Hepatocyte (in vitro differentiated cells): ENCODE data around the gene NDUFB2. TPM values are rescaled to one million over a fixed set of nuclear protein-coding genes. Genes with fewer than 3 reads are reported as not detected.

ENCODE experiments used
- DNase-seq: peaks from one replicate; pipeline ENCODE4 v3.0.0-alpha.2; 2016; ENCODE audit warnings: low spot score
- H2AFZ ChIP-seq: fragments of 200-600 bp; sonication (generic); 2 replicates; pipeline ENCODE4 v1.6.0; 2016; ENCODE audit warnings: antibody characterized with exemption, mild to moderate bottlenecking
- H3K27ac ChIP-seq: fragments of 200-600 bp; sonication (generic); 2 replicates; pipeline ENCODE4 v1.5.1; 2016; ENCODE audit warnings: mild to moderate bottlenecking
- H3K27me3 ChIP-seq: fragments of 200-600 bp; sonication (generic); 2 replicates; pipeline ENCODE4 v1.6.1; 2016
- H3K36me3 ChIP-seq: fragments of 200-600 bp; sonication (generic); replicated peaks from 2 replicates; pipeline ENCODE4 v1.5.1; 2016; ENCODE audit warnings: low read depth; ENCODE audit not compliant: insufficient read depth
- H3K4me1 ChIP-seq: fragments of 200-600 bp; sonication (generic); 2 replicates; pipeline ENCODE4 v1.5.1; 2016; ENCODE audit warnings: mild to moderate bottlenecking, moderate library complexity; ENCODE audit not compliant: insufficient read depth
- H3K4me2 ChIP-seq: fragments of 200-600 bp; sonication (generic); 2 replicates; pipeline ENCODE4 v1.6.0; 2016
- H3K4me3 ChIP-seq: fragments of 200-600 bp; sonication (generic); 2 replicates; pipeline ENCODE4 v1.5.1; 2016; ENCODE audit warnings: mild to moderate bottlenecking
- H3K79me2 ChIP-seq: fragments of 200-600 bp; sonication (generic); 2 replicates; pipeline ENCODE4 v1.6.0; 2017; ENCODE audit warnings: mild to moderate bottlenecking
- H3K9me2 ChIP-seq: fragments of 200-600 bp; sonication (generic); replicated peaks from 2 replicates; pipeline ENCODE4 v1.6.0; 2017; ENCODE audit warnings: mild to moderate bottlenecking; ENCODE audit not compliant: insufficient read depth
- H3K9me3 ChIP-seq: fragments of 200-600 bp; sonication (generic); 2 replicates; pipeline ENCODE4 v1.5.1; 2016; ENCODE audit warnings: low read depth, mild to moderate bottlenecking
- H4K20me1 ChIP-seq: fragments of 200-600 bp; sonication (generic); 2 replicates; pipeline ENCODE4 v1.6.0; 2016; ENCODE audit warnings: mild to moderate bottlenecking; ENCODE audit not compliant: insufficient read depth, poor library complexity, severe bottlenecking
- CTCF ChIP-seq: fragments of 200-600 bp; sonication (generic); IDR thresholded peaks from 2 replicates; pipeline ENCODE4 v1.5.1; 2016; ENCODE audit warnings: antibody characterized with exemption, mild to moderate bottlenecking; ENCODE audit not compliant: poor library complexity
- EZH2 ChIP-seq: fragments of 200-600 bp; sonication (generic); IDR thresholded peaks from 2 replicates; pipeline ENCODE4 v1.6.1; 2016; ENCODE audit warnings: antibody characterized with exemption, mild to moderate bottlenecking, borderline replicate concordance
- EZH2phosphoT487 ChIP-seq: fragments of 200-600 bp; sonication (generic); IDR thresholded peaks from one replicate; pipeline ENCODE4 v1.6.1; 2018; ENCODE audit warnings: antibody characterized with exemption, mild to moderate bottlenecking, low read depth, moderate library complexity; ENCODE audit not compliant: unreplicated experiment, severe bottlenecking
- WGBS: methylation state at CpG from one replicate; pipeline ENCODE4 v1.1.6; 2016; ENCODE audit warnings: low lambda C conversion rate; ENCODE audit errors: missing lambda C conversion rate; 5-methylcytosine and 5-hydroxymethylcytosine counted together
- polyA plus RNA-seq: library from polyadenylated mRNA; unstranded; fragments of >200 nt; fragmentation: Nextera tagmentation; extraction: Ambion mirVana; gene quantifications from 2 replicates; pipeline ENCODE4 v1.2.1, GENCODE V29; 2016
- total RNA-seq: library from RNA; depleted of rRNA; stranded (reverse); fragments of >200 nt; gene quantifications from 2 replicates; pipeline ENCODE4 v1.2.3, GENCODE V29; 2014

NDUFB2 gene
- total and polyA plus RNA-seq, 2 experiments from 2014 or later: 372 to 379 TPM

- no peak for TF ChIP-seq CTCF
- TF ChIP-seq EZH2phosphoT487: no peak
Measured at GRCh38 chr7:140697447-140698143, 1.1 kb downstream of the NDUFB2 start.

GRCh38 chr7:140698477-140698876, 2.0 kb downstream of the NDUFB2 start:
- H3K4me2 ChIP-seq: peak overlapping the region; percentile 94
- no peaks in the 10 kb centered on the region for H3K36me3 ChIP-seq
- H3K27ac ChIP-seq: no peak overlapping the region
- H3K4me3 ChIP-seq: no peak overlapping the region
- peaks cover 16% of the 10 kb centered on the region for H4K20me1 ChIP-seq
- peaks cover 16% of the 10 kb centered on the region for H3K4me1 ChIP-seq
- H2AFZ ChIP-seq: no peak overlapping the region
- H3K9me3 ChIP-seq: no peaks in the 10 kb centered on the region
- H3K9me2 ChIP-seq: no peaks in the 10 kb centered on the region
- DNase-seq: no peak
- 94% methylated on average over 8 of the region's 8 CpGs for WGBS
- H3K79me2 ChIP-seq: peaks cover 62% of the 10 kb centered on the region
- H3K27me3 ChIP-seq: no peaks in the 10 kb centered on the region
- TF ChIP-seq CTCF: no peak

More at GRCh38 chr7:140697447-140698143, 1.1 kb downstream of the NDUFB2 start:
- WGBS: 28% methylated on average over 24 of the region's 24 CpGs
- Histone ChIP-seq H3K79me2 (peaks cover 53% of the 10 kb centered on the region), H3K9me3 (no peaks in the 10 kb centered on the region), H3K9me2 (no peaks in the 10 kb centered on the region), H3K4me1 (peaks cover 16% of the 10 kb centered on the region), H4K20me1 (peaks cover 13% of the 10 kb centered on the region), H3K36me3 (no peaks in the 10 kb centered on the region), H2AFZ (peak overlapping the region; percentile 59), H3K27ac (peak overlapping the region; percentile 99), H3K4me2 (peak overlapping the region; percentile 94), H3K27me3 (no peaks in the 10 kb centered on the region), H3K4me3 (peak overlapping the region; percentile 79)
- DNase-seq: no peak

- Histone ChIP-seq H3K79me2 (peaks cover 58% of the 10 kb centered on the region), H3K27ac (no peak overlapping the region), H3K4me3 (no peak overlapping the region), H3K4me1 (peaks cover 7% of the 10 kb centered on the region), H3K27me3 (no peaks in the 10 kb centered on the region), H4K20me1 (peaks cover 13% of the 10 kb centered on the region), H3K9me2 (no peaks in the 10 kb centered on the region), H3K4me2 (no peak overlapping the region), H3K9me3 (no peaks in the 10 kb centered on the region), H3K36me3 (peaks cover 5% of the 10 kb centered on the region), H2AFZ (no peak overlapping the region)
- TF ChIP-seq CTCF (no peak), EZH2 (no peak), EZH2phosphoT487 (no peak)
- 95% methylated on average over 10 of the region's 10 CpGs for WGBS
- no peak for DNase-seq
Measured at GRCh38 chr7:140702774-140703173, 6.3 kb downstream of the NDUFB2 start.
